Endodermal cell (in vitro differentiated cells): ENCODE results near the gene FLT3LG. TPM values are rescaled to one million over a fixed set of nuclear protein-coding genes. Genes with fewer than 3 reads are reported as not detected.

Experiments
- DNase-seq: peaks from one replicate; pipeline ENCODE4 v3.0.0-alpha.2; 2017
- H3K27ac ChIP-seq: 2 replicates; pipeline ENCODE4 v1.5.1; 2013; ENCODE audit warnings: mild to moderate bottlenecking, low read depth, low read length, moderate library complexity
- H3K27me3 ChIP-seq: 2 replicates; pipeline ENCODE4 v1.6.1; 2013; ENCODE audit warnings: mild to moderate bottlenecking, low read length, moderate library complexity; ENCODE audit not compliant: insufficient read depth, control insufficient read depth, poor library complexity, severe bottlenecking
- H3K36me3 ChIP-seq: 2 replicates; pipeline ENCODE4 v1.7.0; 2013; ENCODE audit warnings: mild to moderate bottlenecking, low read length, moderate library complexity; ENCODE audit not compliant: control insufficient read depth, insufficient read depth
- H3K4me1 ChIP-seq: one replicate; pipeline ENCODE4 v1.7.0; 2013; ENCODE audit warnings: low read length; ENCODE audit not compliant: control insufficient read depth, insufficient read depth
- H3K4me3 ChIP-seq: 2 replicates; pipeline ENCODE4 v1.5.1; 2013; ENCODE audit warnings: mild to moderate bottlenecking, low read length, moderate library complexity
- H3K9ac ChIP-seq: 2 replicates; pipeline ENCODE4 v1.6.1; 2013; ENCODE audit warnings: mild to moderate bottlenecking, low read length, moderate library complexity; ENCODE audit not compliant: poor library complexity, severe bottlenecking; ENCODE audit errors: extremely low read depth
- H3K9me3 ChIP-seq: 2 replicates; pipeline ENCODE4 v1.6.1; 2013; ENCODE audit warnings: mild to moderate bottlenecking, low read length, moderate library complexity; ENCODE audit not compliant: control insufficient read depth
- H3K27ac Mint-ChIP-seq: 2 replicates; pipeline ENCODE4 v1.8.0; 2020; ENCODE audit warnings: mixed read lengths
- H3K27me3 Mint-ChIP-seq: 2 replicates; pipeline ENCODE4 v1.8.0; 2021; ENCODE audit warnings: mild to moderate bottlenecking, mixed read lengths; ENCODE audit not compliant: insufficient read depth
- H3K36me3 Mint-ChIP-seq: 2 replicates; pipeline ENCODE4 v1.8.0; 2020; ENCODE audit warnings: low read depth, mixed read lengths
- H3K4me1 Mint-ChIP-seq: 2 replicates; pipeline ENCODE4 v1.8.0; 2020; ENCODE audit warnings: mixed read lengths
- H3K4me3 Mint-ChIP-seq: 2 replicates; pipeline ENCODE4 v1.8.0; 2020; ENCODE audit warnings: mild to moderate bottlenecking, moderate library complexity, mixed read lengths
- H3K9me3 Mint-ChIP-seq: 2 replicates; pipeline ENCODE4 v1.8.0; 2020; ENCODE audit warnings: mild to moderate bottlenecking, mixed read lengths
- WGBS, 2 experiments: methylation state at CpG; one replicate each; pipeline versions ENCODE4 v1.1.5 to v1.1.7; 2013; ENCODE audit warnings: missing lambda C conversion rate in 2 of 2, mixed read lengths in 1 of 2; ENCODE audit not compliant: insufficient coverage in 1 of 2, insufficient read length in 1 of 2; 5-methylcytosine and 5-hydroxymethylcytosine counted together
- total RNA-seq, 2 donors: library from RNA; stranded (reverse); fragmentation: NEBNext Ultra II Directional in 1 of 2; extraction: Animal tissue kit (Norgen Biotek cat#: 25700) in 1 of 2; gene quantifications; 2 replicates in 1 of 2; 3 replicates in 1 of 2; pipeline ENCODE4 v1.2.1, GENCODE V29; 2021
- TF ChIP-seq, protein P1 (sequence below): fragments of 200-600 bp; sonication (generic); conservative IDR thresholded peaks from 2 replicates; pipeline ENCODE4 v1.5.0; 2021; ENCODE audit warnings: antibody characterized with exemption, mild to moderate bottlenecking

FLT3LG gene
- total RNA-seq, 2 donors from 2014 or later = 0.75 to 2.3 TPM

DNA sequence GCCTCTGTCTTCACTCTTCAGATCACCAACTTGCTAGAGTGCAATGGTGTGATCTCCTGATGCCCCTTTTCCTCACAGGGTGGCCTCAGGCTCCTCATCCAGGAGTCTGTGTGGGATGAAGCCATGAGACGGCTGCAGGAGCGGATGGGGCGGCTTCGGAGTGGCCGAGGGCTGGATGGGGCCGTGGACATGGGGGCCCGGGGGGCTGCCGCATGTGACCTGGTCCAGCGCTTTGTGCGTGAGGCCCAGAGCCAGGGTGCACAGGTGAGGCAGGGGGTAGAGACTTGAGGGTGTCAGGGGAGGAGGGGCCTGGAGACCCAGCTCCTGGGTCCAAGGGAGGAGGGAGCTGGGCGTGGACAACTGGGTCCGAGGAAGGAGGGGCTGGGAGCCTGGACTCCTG is 11.5 kb upstream of the FLT3LG start:
- Mint-ChIP-seq H3K27ac (no peak overlapping the region), H3K27me3 (no peaks in the 10 kb centered on the region), H3K4me3 (no peak overlapping the region), H3K36me3 (peaks cover 33% of the 10 kb centered on the region), H3K9me3 (no peaks in the 10 kb centered on the region), H3K4me1 (no peaks in the 10 kb centered on the region)
- Histone ChIP-seq H3K9ac (no peak overlapping the region), H3K27me3 (no peaks in the 10 kb centered on the region), H3K9me3 (no peaks in the 10 kb centered on the region), H3K36me3 (peaks cover 48% of the 10 kb centered on the region), H3K27ac (no peak overlapping the region), H3K4me1 (no peaks in the 10 kb centered on the region), H3K4me3 (no peak overlapping the region)
- no peak for DNase-seq
- WGBS, 2 experiments = 87% methylated on average over 12 of the region's 12 CpGs; no CpG with 5 or more reads in 1 of the 2 experiments
- TF ChIP-seq, protein P1, sequence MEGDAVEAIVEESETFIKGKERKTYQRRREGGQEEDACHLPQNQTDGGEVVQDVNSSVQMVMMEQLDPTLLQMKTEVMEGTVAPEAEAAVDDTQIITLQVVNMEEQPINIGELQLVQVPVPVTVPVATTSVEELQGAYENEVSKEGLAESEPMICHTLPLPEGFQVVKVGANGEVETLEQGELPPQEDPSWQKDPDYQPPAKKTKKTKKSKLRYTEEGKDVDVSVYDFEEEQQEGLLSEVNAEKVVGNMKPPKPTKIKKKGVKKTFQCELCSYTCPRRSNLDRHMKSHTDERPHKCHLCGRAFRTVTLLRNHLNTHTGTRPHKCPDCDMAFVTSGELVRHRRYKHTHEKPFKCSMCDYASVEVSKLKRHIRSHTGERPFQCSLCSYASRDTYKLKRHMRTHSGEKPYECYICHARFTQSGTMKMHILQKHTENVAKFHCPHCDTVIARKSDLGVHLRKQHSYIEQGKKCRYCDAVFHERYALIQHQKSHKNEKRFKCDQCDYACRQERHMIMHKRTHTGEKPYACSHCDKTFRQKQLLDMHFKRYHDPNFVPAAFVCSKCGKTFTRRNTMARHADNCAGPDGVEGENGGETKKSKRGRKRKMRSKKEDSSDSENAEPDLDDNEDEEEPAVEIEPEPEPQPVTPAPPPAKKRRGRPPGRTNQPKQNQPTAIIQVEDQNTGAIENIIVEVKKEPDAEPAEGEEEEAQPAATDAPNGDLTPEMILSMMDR = no peak

DNA sequence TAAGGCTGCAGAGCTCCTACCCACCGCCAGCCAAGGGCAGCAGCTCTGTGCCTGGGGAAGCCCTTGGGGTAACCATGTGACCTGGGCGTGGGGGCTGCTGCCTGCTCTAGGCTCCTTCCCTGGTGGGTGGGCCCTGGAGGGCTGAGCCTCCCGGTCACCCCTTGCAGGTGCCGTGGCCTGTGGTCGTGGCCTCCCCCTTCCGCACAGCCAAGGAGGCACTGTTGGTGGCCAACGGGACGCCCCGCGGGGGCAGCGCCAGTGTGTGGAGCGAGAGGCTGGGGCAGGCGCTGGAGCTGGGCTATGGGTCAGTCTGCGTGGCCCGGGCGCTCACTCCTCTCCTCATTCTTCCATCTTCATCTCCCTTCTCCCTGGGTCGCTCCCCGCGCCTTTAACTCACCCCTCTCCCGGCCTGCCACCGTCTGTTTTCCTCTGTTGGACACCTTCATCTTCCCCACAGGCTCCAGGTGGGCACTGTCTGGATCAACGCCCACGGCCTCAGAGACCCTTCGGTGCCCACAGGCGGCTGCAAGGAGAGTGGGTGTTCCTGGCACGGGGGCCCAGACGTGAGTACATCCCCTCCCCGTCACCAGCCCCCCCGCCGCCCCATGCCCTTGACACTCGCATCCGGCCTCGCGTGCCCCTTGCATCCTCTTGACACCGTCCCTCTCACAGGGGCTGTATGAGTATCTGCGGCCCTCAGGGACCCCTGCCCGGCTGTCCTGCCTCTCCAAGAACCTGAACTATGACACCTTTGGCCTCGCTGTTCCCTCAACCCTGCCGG is 9.9 kb upstream of the FLT3LG start:
- TF ChIP-seq, protein P1 = no peak
- Mint-ChIP-seq H3K27ac (no peak overlapping the region), H3K27me3 (no peaks in the 10 kb centered on the region), H3K4me3 (no peak overlapping the region), H3K9me3 (no peaks in the 10 kb centered on the region), H3K36me3 (peaks cover 35% of the 10 kb centered on the region), H3K4me1 (no peaks in the 10 kb centered on the region)
- Histone ChIP-seq H3K9ac (no peak overlapping the region), H3K36me3 (peaks cover 38% of the 10 kb centered on the region), H3K4me3 (no peak overlapping the region), H3K9me3 (no peaks in the 10 kb centered on the region), H3K27me3 (no peaks in the 10 kb centered on the region), H3K27ac (no peak overlapping the region), H3K4me1 (no peaks in the 10 kb centered on the region)
- 96 to 97% methylated on average over 19 to 39 of the region's 39 CpGs for WGBS, 2 experiments
- DNase-seq = no peak

DNA sequence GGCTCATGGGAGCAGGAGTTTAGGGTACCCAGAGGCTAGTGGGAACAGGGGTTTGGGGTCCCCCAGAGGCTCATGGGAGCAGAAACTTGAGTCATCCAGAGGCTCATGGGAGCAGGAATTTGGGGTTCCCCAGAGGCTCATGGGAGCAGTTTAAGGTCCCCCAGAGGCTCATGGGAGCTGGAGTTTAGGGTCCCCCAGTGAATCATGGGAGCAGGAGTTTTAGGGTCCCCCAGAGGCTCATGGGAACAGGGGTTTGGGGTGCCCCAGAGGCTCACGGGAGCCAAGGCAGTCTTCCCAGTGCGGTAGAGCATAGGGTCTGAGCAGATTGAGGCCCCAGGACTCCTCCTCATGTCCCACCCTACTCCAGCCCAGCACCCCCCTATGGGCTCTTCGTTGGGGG is 8.6 kb upstream of the FLT3LG start:
- no peaks in the 10 kb centered on the region for H3K9me3 Mint-ChIP-seq
- Histone ChIP-seq H3K9ac (no peak overlapping the region), H3K4me1 (no peaks in the 10 kb centered on the region), H3K9me3 (no peaks in the 10 kb centered on the region), H3K4me3 (no peak overlapping the region), H3K27me3 (no peaks in the 10 kb centered on the region), H3K27ac (no peak overlapping the region), H3K36me3 (peaks cover 36% of the 10 kb centered on the region)
- TF ChIP-seq, protein P1 = no peak
- peaks cover 24% of the 10 kb centered on the region for H3K36me3 Mint-ChIP-seq
- WGBS, 2 experiments = 97 to 100% methylated on average over 2 to 3 of the region's 3 CpGs
- DNase-seq = no peak
- no peak overlapping the region for H3K4me3 Mint-ChIP-seq
- no peak overlapping the region for H3K27ac Mint-ChIP-seq
- H3K27me3 Mint-ChIP-seq = no peaks in the 10 kb centered on the region
- H3K4me1 Mint-ChIP-seq = no peaks in the 10 kb centered on the region
